ENCODE results near the gene C4orf33.

DNA sequence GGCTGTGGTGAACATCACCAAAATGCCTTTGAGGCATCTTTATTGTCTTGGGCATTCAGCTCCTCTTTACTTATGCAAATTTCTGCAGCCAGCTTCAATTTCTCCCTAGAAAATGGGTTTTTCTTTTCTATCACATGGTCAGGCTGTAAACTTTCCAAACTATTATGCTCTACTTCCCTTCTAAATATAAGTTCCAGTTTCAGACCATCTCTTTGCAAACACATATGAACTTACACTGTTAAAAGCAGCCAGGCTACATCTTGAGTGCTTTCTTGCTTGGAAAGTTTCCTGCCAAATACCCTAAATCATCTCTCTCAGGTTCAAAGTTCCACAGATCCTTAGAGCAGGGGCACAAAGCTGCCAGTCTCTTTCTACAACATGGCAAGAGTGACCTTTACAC, 15.8 kb upstream of the C4orf33 start:
- TF ChIP-seq POLR2A (IDR thresholded peaks at IDR 0.05; ENCODE audit: low read length): no peak
- no peak for TF ChIP-seq GATA1 (IDR thresholded peaks at IDR 0.05; ENCODE audit: low read depth, low read length)
